Cortex of kidney (tissue), 1 donor: ENCODE measurements around the gene CNTNAP2.

Experiments used
- DNase-seq: peaks from one replicate; lab custom pipeline; 2025; lab: John Stamatoyannopoulos, UW

Gene CNTNAP2

GRCh38 chr7:147251751-147252325 lies 1135.2 kb downstream of the CNTNAP2 start:
- no peak for DNase-seq

DNA sequence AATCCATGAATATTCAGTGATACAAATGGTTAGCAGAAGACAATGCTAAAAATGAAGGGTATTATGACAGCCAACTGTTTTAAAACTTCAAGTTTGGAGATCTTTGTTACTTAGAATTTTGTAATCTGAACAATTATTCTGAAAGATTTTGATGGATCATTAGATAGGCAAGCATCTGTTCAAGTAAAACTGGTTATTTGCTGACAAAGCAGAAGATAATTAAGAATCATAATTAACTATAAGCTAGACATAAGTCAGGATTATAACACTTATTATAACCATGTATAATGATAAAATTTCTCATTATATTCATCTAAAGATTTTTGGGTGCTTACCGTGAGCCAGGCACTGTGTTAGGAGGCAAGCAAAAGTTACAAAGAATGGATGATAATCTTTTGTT lies 1145.1 kb downstream of the CNTNAP2 start:
- DNase-seq: no peak

- DNase-seq: no peak
These were observed 1148.9 kb downstream of the CNTNAP2 start for GRCh38 chr7:147265528-147265927.

GRCh38 chr7:147276106-147276505 lies 1159.5 kb downstream of the CNTNAP2 start:
- no peak for DNase-seq

- DNase-seq: no peak
These were observed 1160.3 kb downstream of the CNTNAP2 start for GRCh38 chr7:147276783-147277370.

DNA sequence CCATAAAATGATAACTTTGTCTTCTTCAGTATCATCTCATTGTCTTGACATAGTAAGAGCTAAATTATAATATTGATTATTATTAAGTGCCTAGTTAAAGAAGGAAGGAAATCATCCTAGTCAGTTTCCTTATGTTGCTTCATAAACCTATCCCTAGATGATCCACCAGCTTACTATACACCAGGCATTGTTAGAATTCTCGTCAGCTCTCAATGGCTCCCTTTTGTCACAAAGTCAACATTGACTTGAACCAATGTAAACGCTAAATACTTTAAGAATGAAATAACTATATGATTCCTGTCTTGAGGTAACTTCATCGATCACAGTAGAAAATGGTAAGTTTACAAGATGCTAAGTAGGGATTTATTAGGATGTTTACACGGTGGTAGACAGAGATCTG lies 1162.9 kb downstream of the CNTNAP2 start:
- no peak for DNase-seq

DNA sequence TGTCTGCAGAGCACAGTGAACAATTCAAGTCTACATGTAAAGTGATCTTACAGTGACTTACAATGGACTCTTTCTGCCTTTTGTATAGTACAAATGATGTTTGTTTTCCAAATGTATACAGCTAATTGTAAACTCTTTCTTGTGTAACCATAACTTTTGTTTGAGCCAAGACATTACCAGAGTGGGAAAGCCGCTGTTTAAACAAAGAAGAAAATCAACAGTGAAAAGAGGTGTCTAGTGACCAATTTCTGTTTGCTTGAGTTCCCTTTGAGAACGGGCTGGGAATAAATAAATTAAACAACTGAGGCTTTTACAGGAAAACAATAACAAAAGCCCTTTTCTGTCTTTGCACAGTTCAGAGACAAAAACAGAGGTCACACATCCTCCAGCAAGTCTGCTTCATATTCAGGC lies 1163.4 kb downstream of the CNTNAP2 start:
- DNase-seq: no peak

GRCh38 chr7:147282204-147282603 lies 1165.6 kb downstream of the CNTNAP2 start:
- no peak for DNase-seq

GRCh38 chr7:147296201-147296600 lies 1179.6 kb downstream of the CNTNAP2 start:
- DNase-seq: no peak

DNA sequence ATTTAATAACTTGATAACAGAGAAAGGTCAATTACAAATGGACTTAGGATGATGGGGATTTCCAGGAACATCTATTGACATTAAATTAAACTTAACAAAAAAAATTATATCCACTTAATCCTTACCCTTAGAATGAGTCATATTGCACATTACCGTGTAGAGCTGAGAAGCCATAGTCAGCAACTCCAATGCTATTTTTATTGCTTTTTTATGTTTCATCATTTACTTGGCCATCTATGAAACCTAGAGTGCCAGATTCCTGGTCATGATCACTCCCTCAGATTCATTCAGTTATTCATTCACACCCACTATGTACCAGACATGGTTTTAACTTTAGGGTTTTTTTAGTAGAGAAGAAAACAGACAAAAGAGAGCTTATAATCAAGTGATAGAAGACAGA lies 1180.4 kb downstream of the CNTNAP2 start:
- no peak for DNase-seq

- no peak for DNase-seq
These were observed 1182.0 kb downstream of the CNTNAP2 start for GRCh38 chr7:147298611-147299043.

GRCh38 chr7:147300293-147300692 lies 1183.7 kb downstream of the CNTNAP2 start:
- DNase-seq: no peak

DNA sequence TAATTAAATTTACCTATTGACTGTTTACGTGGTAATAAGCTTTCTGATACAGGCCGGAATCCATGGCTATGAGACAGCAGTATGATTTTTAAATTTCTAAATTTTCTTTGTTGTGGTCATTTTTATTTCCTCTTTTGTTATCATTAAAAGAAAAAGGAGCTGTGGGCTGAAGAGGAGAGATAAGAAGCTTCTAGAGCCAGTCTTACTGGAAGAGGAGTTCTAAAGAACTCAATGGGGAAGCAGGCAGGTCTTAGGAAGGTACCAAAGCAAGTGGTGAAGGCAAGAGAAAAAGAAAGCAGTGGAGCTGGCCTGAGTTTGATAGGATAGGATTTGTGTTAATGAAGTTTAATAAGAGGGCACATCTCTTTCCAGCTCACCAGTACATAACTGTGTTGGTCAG lies 1187.8 kb downstream of the CNTNAP2 start:
- DNase-seq: no peak

DNA sequence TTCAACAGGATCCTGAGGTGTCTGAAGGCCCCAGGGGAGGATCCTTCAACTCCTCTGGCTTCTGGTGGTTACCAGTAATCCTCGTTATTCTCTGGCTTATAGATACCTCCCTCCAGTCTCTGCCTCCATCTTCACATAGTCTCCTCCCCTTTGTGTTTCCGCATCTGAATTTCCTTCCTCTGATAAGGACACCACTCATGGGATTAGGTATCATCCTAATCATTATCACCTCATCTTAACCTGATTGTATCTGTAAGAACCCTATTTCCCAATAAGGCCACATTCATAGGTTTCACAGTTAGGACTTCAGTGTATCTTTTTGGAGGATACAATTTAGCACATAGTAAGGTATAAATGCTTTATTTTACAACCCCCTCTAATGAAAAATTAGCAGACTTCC lies 1189.2 kb downstream of the CNTNAP2 start:
- no peak for DNase-seq

GRCh38 chr7:147308539-147308938 lies 1191.9 kb downstream of the CNTNAP2 start:
- no peak for DNase-seq

- no peak for DNase-seq
These were observed 1194.7 kb downstream of the CNTNAP2 start for GRCh38 chr7:147311336-147311735.

DNA sequence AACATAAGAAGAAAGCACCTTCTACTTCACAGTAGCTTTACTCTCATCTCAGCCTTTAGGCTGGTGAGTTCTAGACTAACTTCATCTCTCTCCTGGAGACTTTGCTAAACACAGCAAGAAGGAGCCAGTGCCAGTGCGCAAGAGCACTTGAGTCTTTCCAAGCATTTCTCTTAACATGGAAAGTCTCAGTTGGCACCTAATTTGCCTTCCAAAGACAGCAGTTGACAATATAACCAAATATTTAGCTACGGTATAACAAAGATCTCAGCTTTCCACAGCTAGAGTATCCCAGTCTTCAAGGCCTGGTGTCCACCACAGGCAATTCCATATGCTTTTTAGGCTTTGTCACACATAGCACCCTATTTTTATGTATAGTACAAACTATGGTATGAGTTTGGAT lies 1204.9 kb downstream of the CNTNAP2 start:
- no peak for DNase-seq

GRCh38 chr7:147332988-147333387 lies 1216.4 kb downstream of the CNTNAP2 start:
- DNase-seq: no peak

DNA sequence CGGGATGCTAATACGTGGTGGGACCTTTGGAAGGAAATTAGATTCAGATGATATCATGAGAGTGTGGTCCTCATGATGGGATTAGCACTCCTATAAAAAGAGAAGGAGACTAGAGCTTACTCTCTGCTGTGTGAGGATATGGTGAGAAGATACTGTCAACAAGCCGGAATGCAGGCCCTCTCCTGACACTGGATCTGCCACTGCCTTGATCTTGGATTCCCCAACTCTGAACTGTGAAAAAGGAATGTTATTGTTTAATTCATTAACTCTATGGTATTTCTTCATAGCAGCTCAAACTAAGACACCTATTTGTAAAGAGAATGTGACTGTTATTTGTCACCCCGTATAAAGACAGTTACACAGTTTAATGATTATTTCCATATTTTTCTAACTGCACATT lies 1246.5 kb downstream of the CNTNAP2 start:
- DNase-seq: no peak

DNA sequence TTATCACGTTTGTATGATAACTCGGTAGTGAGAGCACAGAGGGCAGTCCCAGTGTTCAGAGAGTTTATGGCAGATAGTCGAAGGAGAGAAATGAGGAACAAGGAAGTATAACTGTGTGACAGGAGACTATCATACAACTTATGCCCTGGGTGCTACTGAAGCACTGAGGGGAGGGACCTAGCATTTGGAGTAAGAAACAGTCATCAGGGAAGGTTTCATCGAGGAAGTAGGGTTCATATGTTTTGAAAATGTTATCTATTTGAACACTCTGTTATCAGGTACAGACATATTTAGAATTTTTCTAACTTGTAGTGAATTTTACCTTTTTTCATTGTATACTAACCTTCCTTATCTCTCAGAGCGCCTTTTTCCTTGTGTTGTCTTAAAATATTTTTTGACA lies 1259.6 kb downstream of the CNTNAP2 start:
- DNase-seq: no peak

GRCh38 chr7:147380926-147381325 lies 1264.3 kb downstream of the CNTNAP2 start:
- DNase-seq: no peak

GRCh38 chr7:147394329-147394728 lies 1277.7 kb downstream of the CNTNAP2 start:
- no peak for DNase-seq

DNA sequence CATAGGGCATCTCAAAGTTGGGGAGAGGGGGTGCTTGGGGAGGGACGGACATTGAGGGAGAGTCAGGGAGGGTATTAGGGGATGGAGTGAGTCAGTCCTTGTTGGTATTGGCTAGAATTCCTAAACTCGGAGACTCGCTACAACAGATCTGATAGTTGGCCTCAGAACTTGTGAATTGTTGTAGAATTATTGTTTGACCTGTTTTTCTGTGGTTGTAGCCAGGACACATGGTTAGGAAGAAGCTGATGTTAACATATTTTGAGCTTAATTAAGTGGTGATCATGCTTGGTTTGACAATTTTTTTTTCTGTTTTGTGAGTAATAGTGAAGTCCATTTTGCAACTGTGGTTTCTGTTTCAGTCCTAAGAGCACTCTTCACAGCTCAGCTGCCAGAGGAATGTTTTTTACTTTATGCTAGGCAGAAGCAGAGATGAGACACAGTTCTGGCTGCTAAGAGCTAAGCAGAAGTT lies 1283.7 kb downstream of the CNTNAP2 start:
- no peak for DNase-seq

DNA sequence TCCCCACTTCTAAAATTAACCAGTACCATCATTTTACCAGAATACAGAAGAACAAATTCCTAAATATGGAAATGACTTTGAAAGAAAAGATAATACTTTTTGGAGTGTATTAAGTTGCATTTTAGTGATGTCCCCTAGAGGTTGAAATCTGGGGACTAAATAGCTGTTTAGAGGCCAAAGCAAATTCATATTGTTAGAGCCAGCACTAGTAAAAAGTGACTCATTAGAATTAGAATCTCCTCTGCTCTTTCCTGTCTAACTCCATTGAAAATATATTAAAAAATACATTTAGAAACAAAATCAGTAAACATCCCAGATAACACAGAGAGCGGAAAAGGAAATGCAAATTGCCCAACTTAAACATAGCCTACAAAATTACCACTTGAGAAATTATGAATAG lies 1284.3 kb downstream of the CNTNAP2 start:
- no peak for DNase-seq
